H1 (cell line): ENCODE measurements around the gene ARMC3. TPM values are rescaled to one million over a fixed set of nuclear protein-coding genes. Genes with fewer than 3 reads are reported as not detected.

Experiments
- EZH2 ChIP-seq: fragments of 200-600 bp; sonication (generic); IDR thresholded peaks from 2 replicates; pipeline ENCODE4 v1.7.1; 2012; ENCODE audit warnings: low read depth, mild to moderate bottlenecking, moderate library complexity, low read length, inconsistent platforms; ENCODE audit not compliant: severe bottlenecking
- KDM1A ChIP-seq: fragments of 200-600, 300-600 bp; sonication (generic); IDR thresholded peaks from 2 replicates; pipeline ENCODE4 v1.7.1; 2016; ENCODE audit warnings: mild to moderate bottlenecking, low read length, borderline replicate concordance
- MAFK ChIP-seq: IDR thresholded peaks from 2 replicates; pipeline ENCODE4 v1.6.1; 2012; ENCODE audit warnings: low read depth, mild to moderate bottlenecking, improper control_type of control experiment, low read length
- polyA plus RNA-seq, 7 experiments: library from polyadenylated mRNA; depleted of rRNA in 3 of 7; stranded (reverse) in 5 of 7; unstranded in 2 of 7; fragments of >200 nt in 5 of 7; fragments of 200-250 nt in 2 of 7; gene quantifications; 1 replicate in 5 of 7; 2 replicates in 1 of 7; 4 replicates in 1 of 7; pipeline versions ENCODE4 v1.2.1 to v1.2.3, GENCODE V29; 2011 to 2013; ENCODE audit warnings: missing spikeins in 2 of 7, mixed read lengths in 2 of 7
- total RNA-seq: library from RNA; stranded (reverse); fragmentation: NEBNext Ultra II Directional; extraction: Animal tissue kit (Norgen Biotek cat#: 25700); gene quantifications from 2 replicates; pipeline ENCODE4 v1.2.1, GENCODE V29; 2021

ARMC3 gene
- total and polyA plus RNA-seq, 2 of the 8 experiments (the other 6 are each of a cell fraction or from before 2014, with no cell fraction given) = 0.15 TPM

GRCh38 chr10:23067337-23067736 is 139.5 kb downstream of the ARMC3 start (continued):
- TF ChIP-seq KDM1A = no peak
- no peak for TF ChIP-seq EZH2
- TF ChIP-seq MAFK = no peak
